Mammary microvascular endothelial cell (primary cell): ENCODE measurements around the gene PPP2R5E. TPM values are rescaled to one million over a fixed set of nuclear protein-coding genes. Genes with fewer than 3 reads are reported as not detected.

Experiments used
- total RNA-seq: library from RNA; depleted of rRNA; stranded (reverse); fragments of >200 nt; gene quantifications from 2 replicates; pipeline ENCODE4 v1.2.3, GENCODE V29; 2015

PPP2R5E gene
- total RNA-seq: 15.1 and 19.0 TPM in 2 replicates

DNA sequence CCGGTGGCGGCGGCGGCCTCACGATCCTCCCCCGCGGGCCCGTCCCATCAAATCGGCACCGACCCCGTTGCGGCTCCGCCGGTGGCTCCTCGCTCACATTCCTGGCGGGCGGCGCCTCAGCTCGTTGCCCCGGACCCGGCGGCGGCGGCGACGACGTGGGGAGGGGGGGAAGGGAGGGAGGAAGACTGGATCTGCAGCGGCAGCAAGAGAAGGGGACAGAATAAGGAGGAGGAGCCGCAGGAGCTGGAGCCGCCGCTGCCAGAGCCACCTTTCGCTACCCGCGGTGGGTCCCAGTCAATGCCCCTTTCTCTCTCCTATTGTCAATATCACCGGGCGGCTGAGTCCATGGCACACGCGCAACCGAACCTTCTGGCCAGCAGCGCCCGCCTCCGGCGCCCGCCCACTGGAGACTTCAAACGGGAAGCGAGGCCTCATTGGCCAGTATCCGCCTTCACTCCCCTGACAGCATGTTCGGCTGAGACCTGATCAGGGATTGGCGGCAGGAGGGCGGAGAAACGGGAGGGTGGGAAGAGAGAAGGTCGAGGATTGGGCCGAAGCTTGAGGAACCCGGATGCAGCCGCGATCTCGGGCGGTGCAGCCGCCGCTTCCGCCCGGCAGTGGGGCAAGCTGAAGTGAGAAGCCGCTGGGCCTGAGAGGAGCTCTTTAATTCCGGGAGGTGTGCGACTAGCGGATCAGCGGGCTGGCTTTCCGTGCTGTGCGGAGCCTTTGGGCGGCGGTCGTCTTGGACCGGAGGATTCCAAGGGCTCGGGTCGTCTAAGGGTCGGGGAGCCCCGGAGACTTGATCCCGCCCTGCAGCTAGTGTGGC is at the start of gene PPP2R5E:
PPP2R5E (minus strand) TSS at position 378 of the 826 bp plus-strand sequence. CDS start 3,692 bp downstream, outside the sequence.

Other genes with a start within 250 kb of the PPP2R5E start
- gene GPHB5, start 224.4 kb downstream of the PPP2R5E start, total RNA-seq: not detected in 2 replicates
- 8.3 and 9.4 TPM in 2 replicates for gene WDR89, start 98.5 kb upstream of the PPP2R5E start, total RNA-seq
- gene SGPP1, start 184.7 kb upstream of the PPP2R5E start, total RNA-seq: 10.8 and 11.8 TPM in 2 replicates